Kidney (tissue), 14 donors: Measurements from ENCODE around the gene METTL17. TPM values are rescaled to one million over a fixed set of nuclear protein-coding genes. Genes with fewer than 3 reads are reported as not detected.
"Not testable (repeated sequence)": the region's sequence is repeated elsewhere in the genome, so short reads cannot be mapped to it uniquely, and the experiment has no call there.

Experiments
- DNase-seq, 5 donors: peaks; one replicate each; pipeline ENCODE4 v3.0.0-alpha.2; 2013 to 2020
- FAIRE-seq: peaks from 2 replicates; lab custom pipeline; 2012; peaks lifted over from hg19 to GRCh38; lab: Jason Lieb, UNC
- H3K27ac ChIP-seq, 2 donors: one replicate each; pipeline ENCODE4 v1.7.0; 2013; ENCODE audit warnings: low read depth in 2 of 2, low read length in 2 of 2, inconsistent platforms in 1 of 2
- H3K27me3 ChIP-seq: one replicate; pipeline ENCODE4 v1.7.1; 2013; ENCODE audit warnings: low read length, inconsistent platforms; ENCODE audit not compliant: control insufficient read depth, insufficient read depth
- H3K36me3 ChIP-seq, 3 donors: one replicate each; pipeline versions ENCODE4 v1.7.0 to v1.7.1; 2013; ENCODE audit warnings: low read length in 3 of 3, control low read depth in 1 of 3, inconsistent platforms in 1 of 3; ENCODE audit not compliant: insufficient read depth in 3 of 3, control insufficient read depth in 2 of 3
- H3K4me1 ChIP-seq, 3 donors: one replicate each; pipeline versions ENCODE4 v1.7.0 to v1.7.1; 2013; ENCODE audit warnings: low read length in 3 of 3, inconsistent platforms in 1 of 3, low read depth in 1 of 3; ENCODE audit not compliant: control insufficient read depth in 2 of 3, insufficient read depth in 2 of 3
- H3K4me3 ChIP-seq, 3 donors: one replicate each; pipeline versions ENCODE4 v1.7.0 to v1.8.1; 2013; ENCODE audit warnings: low read length in 3 of 3, control low read depth in 1 of 3, inconsistent platforms in 1 of 3
- H3K9ac ChIP-seq, 3 donors: one replicate each; pipeline versions ENCODE4 v1.7.0 to v1.7.1; 2013; ENCODE audit warnings: low read length in 3 of 3, control low read depth in 1 of 3, inconsistent platforms in 1 of 3
- H3K9me3 ChIP-seq, 3 donors: one replicate each; pipeline versions ENCODE4 v1.7.0 to v1.7.1; 2013; ENCODE audit warnings: low read length in 3 of 3, control low read depth in 1 of 3, inconsistent platforms in 1 of 3; ENCODE audit not compliant: control insufficient read depth in 2 of 3, insufficient read depth in 1 of 3
- intact Hi-C: fragments of 100-400 bp; cut with DNase I; formaldehyde crosslinking; loops from one replicate; pipeline ENCODE4 v1.11.1; 2022
- polyA plus RNA-seq: library from polyadenylated mRNA; stranded (reverse); fragments of 350-450 nt; fragmentation: Illumina TruSeq; extraction: RNeasy Lipid Tissue Mini Kit (QIAGEN cat#74804); gene quantifications from one replicate; pipeline ENCODE4 v1.2.3, GENCODE V29; 2014; ENCODE audit warnings: low read depth, low replicate concordance; ENCODE audit not compliant: insufficient read depth
- total RNA-seq: library from RNA; stranded (reverse); fragmentation: NEBNext Ultra II Directional; extraction: Animal tissue kit (Norgen Biotek cat#: 25700); gene quantifications from one replicate; pipeline ENCODE4 v1.2.1, GENCODE V29; 2021
- TF ChIP-seq, protein P1 (sequence below): IDR thresholded peaks from 3 replicates; pipeline ENCODE4 v1.5.1; 2012; ENCODE audit warnings: mild to moderate bottlenecking, moderate library complexity, borderline replicate concordance; ENCODE audit not compliant: insufficient read depth; ENCODE audit errors: extremely low read depth
- donor health status: control.
- donor health status: control.
- donor health status: control.
- donor health status: control.
- donor health status: control.
- donor health status: DM: yes; HTN: yes; CAD: no.
- donor health status: Normal renal cell carcinoma (clear cell type).

The METTL17 gene
- total and polyA plus RNA-seq, 2 donors from 2014 or later = 53.2 to 68.6 TPM

- H3K27ac ChIP-seq = peak overlapping the region; percentile 47 to 69
- H3K27me3 ChIP-seq = no peaks in the 10 kb centered on the region
- FAIRE-seq (peak; percentile 3), DNase-seq (peak in 4 of 5 donors; percentile 70 to 93 (median 80))
- TF ChIP-seq, protein P1, sequence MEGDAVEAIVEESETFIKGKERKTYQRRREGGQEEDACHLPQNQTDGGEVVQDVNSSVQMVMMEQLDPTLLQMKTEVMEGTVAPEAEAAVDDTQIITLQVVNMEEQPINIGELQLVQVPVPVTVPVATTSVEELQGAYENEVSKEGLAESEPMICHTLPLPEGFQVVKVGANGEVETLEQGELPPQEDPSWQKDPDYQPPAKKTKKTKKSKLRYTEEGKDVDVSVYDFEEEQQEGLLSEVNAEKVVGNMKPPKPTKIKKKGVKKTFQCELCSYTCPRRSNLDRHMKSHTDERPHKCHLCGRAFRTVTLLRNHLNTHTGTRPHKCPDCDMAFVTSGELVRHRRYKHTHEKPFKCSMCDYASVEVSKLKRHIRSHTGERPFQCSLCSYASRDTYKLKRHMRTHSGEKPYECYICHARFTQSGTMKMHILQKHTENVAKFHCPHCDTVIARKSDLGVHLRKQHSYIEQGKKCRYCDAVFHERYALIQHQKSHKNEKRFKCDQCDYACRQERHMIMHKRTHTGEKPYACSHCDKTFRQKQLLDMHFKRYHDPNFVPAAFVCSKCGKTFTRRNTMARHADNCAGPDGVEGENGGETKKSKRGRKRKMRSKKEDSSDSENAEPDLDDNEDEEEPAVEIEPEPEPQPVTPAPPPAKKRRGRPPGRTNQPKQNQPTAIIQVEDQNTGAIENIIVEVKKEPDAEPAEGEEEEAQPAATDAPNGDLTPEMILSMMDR = peak; percentile 75
- intact Hi-C loops = no loop called here
- no peak overlapping the region for H3K4me3 ChIP-seq
- peaks cover 7 to 41% (median 29%) of the 10 kb centered on the region in 3 donors for H3K4me1 ChIP-seq
- H3K9ac ChIP-seq = peak overlapping the region in 1 of 3 donors; percentile 29
- H3K36me3 ChIP-seq = no peaks in the 10 kb centered on the region
- no peaks in the 10 kb centered on the region for H3K9me3 ChIP-seq
Measured at GRCh38 chr14:21039585-21040369, 50.0 kb downstream of the METTL17 start.

- DNase-seq = no peak
- Histone ChIP-seq H3K4me3 (no peak overlapping the region), H3K4me1 (peaks cover 7 to 41% (median 29%) of the 10 kb centered on the region in 3 donors), H3K9ac (no peak overlapping the region), H3K36me3 (no peaks in the 10 kb centered on the region), H3K27ac (no peak overlapping the region), H3K9me3 (no peaks in the 10 kb centered on the region), H3K27me3 (no peaks in the 10 kb centered on the region)
- TF ChIP-seq, protein P1 = no peak
- no peak for FAIRE-seq
- intact Hi-C loops = no loop called here
Measured at GRCh38 chr14:21040370-21040925, 50.7 kb downstream of the METTL17 start.

- H3K9ac ChIP-seq, H3K36me3 ChIP-seq, FAIRE-seq, H3K9me3 ChIP-seq, H3K27me3 ChIP-seq, H3K27ac ChIP-seq, DNase-seq, H3K4me3 ChIP-seq, intact Hi-C loops: not testable (repeated sequence)
- H3K4me1 ChIP-seq = peaks cover 7 to 41% (median 29%) of the 10 kb centered on the region in 3 donors
Measured at GRCh38 chr14:21040941-21041340, 51.2 kb downstream of the METTL17 start.

- Histone ChIP-seq H3K4me3 (no peak within 1 kb of the TSS), H3K36me3 (no peaks in the 10 kb centered on the region), H3K27me3 (no peaks in the 10 kb centered on the region), H3K4me1 (peaks cover 7 to 41% (median 29%) of the 10 kb centered on the region in 3 donors), H3K9me3 (no peaks in the 10 kb centered on the region), H3K9ac (peak within 1 kb of the TSS in 1 of 3 donors; percentile 32), H3K27ac (peak within 1 kb of the TSS in 1 of 2 donors; percentile 74)
- TF ChIP-seq, protein P1 = no peak
- FAIRE-seq = no peak
- intact Hi-C loops = no loop called here
- no peak for DNase-seq
Measured at GRCh38 chr14:21041676-21042433, 52.1 kb downstream of the METTL17 start, which contains the start of gene RNASE7. RNASE7 (plus strand) TSS chr14:21042362; CDS start chr14:21042993, 631 bp downstream.
